AG09319 (cell line): Measurements from ENCODE around the gene CPNE2.

Experiments
- DNase-seq: peaks from one replicate; pipeline ENCODE4 v3.0.0-alpha.2; 2010; ENCODE audit warnings: low read depth; ENCODE audit errors: extremely low read depth
- CTCF ChIP-seq: IDR thresholded peaks from 2 replicates; pipeline ENCODE4 v1.5.1; 2011; ENCODE audit warnings: low read depth, mild to moderate bottlenecking, inconsistent platforms, low read length, moderate library complexity

CPNE2 gene

GRCh38 chr16:57051696-57052228 is 40.6 kb upstream of the CPNE2 start:
- DNase-seq: no peak
- TF ChIP-seq CTCF: no peak

GRCh38 chr16:57053206-57053605 is 39.2 kb upstream of the CPNE2 start:
- TF ChIP-seq CTCF: no peak
- DNase-seq: no peak

GRCh38 chr16:57054338-57054737 is 38.0 kb upstream of the CPNE2 start:
- no peak for DNase-seq
- no peak for TF ChIP-seq CTCF

GRCh38 chr16:57054771-57055170 is 37.6 kb upstream of the CPNE2 start:
- TF ChIP-seq CTCF: no peak
- DNase-seq: no peak

- DNase-seq: no peak
- TF ChIP-seq CTCF: no peak
Measured at GRCh38 chr16:57055671-57056070, 36.7 kb upstream of the CPNE2 start.

- no peak for TF ChIP-seq CTCF
- no peak for DNase-seq
Measured at GRCh38 chr16:57058291-57058861, 34.0 kb upstream of the CPNE2 start.

- TF ChIP-seq CTCF: no peak
- no peak for DNase-seq
Measured at GRCh38 chr16:57060323-57061083, 31.9 kb upstream of the CPNE2 start.
